Colon (tissue), 2 donors: ENCODE measurements around the gene SEC24A.
"Not testable (repeated sequence)": the region's sequence is repeated elsewhere in the genome, so short reads cannot be mapped to it uniquely, and the experiment has no call there.

Experiments used
- FAIRE-seq: peaks from 2 replicates; lab custom pipeline; 2012; peaks lifted over from hg19 to GRCh38; lab: Jason Lieb, UNC
- donor health status: control.
- donor health status: control.

SEC24A gene

GRCh38 chr5:134650660-134651059 is 2.1 kb downstream of the SEC24A start:
- FAIRE-seq = not testable (repeated sequence)

DNA sequence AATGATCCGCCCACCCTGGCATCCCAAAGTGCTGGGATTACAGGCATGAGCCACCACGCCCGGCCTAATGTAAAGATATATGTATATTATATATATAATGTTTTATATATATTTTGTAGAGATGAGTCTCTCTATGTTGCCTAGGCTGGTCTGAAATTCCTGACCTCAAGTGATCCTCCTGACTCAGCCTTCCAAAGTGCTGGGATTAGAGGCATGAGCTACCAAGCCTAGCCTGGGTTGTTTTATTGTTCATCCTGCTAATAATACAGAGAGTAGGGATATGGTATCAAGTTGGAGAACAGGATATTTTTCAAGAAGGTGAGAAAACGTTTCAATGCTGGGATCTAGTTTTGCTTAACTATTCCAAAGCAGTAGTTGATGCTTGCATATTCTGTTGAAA is 2.9 kb downstream of the SEC24A start:
- FAIRE-seq = no peak

GRCh38 chr5:134656690-134657089 is 8.1 kb downstream of the SEC24A start:
- FAIRE-seq = no peak

DNA sequence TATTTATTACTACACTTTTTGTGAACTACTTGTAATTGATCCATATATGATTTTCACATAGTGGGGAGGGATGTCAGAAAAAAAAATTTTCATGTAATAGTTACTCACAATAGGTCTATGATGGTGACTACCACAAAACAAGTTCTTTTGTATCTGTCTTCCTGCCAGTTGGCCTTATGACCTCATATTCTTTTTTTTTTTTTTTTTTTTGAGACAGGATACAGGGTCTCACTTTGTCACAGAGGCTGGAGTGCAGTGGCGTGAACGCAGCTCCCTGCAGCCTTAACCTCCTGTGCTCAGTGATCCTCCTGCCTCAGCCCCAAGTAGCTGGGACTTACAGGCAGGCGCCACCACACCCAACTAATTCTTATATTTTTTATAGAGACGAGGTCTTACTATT is 10.9 kb downstream of the SEC24A start:
- FAIRE-seq = no peak

DNA sequence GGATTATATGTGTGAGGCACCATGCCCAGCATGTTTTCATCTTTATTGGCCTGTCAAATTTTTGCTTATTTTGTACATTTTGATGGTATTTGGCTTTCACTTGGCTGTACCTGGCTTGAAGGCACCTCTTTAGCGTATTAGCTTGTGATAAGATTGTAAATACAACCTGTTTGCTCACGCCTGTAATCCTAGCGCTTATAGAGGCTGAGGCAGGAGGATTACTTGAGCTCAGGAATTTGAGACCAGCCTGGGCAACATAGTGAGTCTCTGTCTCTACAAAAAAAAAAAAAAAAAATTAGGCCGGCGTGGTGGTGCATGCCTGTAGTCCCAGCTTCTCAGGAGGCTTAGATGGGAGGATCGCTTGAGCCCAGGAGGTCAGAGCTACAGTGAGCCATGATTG is 11.3 kb downstream of the SEC24A start:
- no peak for FAIRE-seq

- FAIRE-seq = no peak
Observed at GRCh38 chr5:134662971-134663370, 14.4 kb downstream of the SEC24A start.

DNA sequence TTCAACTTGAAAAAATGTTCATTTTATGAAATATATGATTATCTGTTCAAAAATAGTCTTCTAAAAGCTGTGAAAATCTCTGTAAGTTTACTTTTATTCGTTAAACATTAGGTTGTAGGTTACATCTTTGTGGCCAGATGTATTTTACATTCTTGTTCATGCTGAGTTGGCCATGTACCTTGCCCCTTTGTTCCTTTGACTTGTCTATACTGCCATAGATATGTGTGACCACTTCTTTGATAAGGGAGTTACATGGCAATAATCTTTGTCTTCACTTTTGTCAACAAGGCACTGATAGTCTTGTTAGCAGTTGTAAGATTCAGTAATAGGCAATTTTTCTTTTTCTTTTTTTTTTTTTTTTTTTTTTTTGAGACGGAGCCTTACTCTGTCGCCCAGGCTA is 15.9 kb downstream of the SEC24A start:
- FAIRE-seq = no peak

DNA sequence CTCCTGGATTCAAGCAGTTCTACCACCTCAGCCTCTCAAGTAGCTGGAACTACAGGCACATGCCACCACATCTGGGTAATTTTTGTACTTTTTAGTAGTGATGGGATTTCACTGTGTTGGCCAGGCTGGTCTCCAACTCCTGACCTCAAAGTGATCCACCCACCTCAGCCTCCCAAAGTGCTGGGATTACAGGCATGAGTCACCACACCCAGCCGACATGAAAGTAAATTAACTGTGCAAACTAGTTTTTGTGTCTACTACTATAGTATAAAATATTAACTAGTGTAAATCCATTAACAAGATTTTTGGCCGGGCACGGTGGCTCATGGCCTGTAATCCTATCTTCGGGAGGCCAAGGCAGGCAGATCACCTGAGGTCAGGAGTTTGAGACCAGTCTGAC is 25.0 kb downstream of the SEC24A start:
- FAIRE-seq = not testable (repeated sequence)

DNA sequence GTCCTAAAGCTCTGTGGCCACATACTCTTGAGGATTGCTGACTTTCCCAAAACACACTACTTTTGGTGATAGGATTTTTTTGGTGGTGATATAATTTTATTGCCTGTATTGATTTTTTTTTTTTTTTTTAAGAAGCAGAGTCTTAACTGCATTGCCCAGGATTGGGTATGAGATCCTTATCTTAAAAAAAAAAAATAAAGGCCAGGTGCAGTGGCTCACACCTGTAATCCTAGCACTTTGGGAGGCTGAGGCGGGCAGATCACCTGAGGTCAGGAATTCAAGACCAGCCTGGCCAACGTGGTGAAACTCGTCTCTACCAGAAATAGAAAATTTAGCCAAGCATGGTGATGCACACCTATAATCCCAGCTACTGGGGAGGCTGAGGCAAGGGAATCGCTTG is 28.8 kb downstream of the SEC24A start:
- FAIRE-seq = not testable (repeated sequence)

- FAIRE-seq = not testable (repeated sequence)
Observed at GRCh38 chr5:134690144-134690543, 41.6 kb downstream of the SEC24A start.

- FAIRE-seq = no peak
Observed at GRCh38 chr5:134692722-134693121, 44.1 kb downstream of the SEC24A start.

DNA sequence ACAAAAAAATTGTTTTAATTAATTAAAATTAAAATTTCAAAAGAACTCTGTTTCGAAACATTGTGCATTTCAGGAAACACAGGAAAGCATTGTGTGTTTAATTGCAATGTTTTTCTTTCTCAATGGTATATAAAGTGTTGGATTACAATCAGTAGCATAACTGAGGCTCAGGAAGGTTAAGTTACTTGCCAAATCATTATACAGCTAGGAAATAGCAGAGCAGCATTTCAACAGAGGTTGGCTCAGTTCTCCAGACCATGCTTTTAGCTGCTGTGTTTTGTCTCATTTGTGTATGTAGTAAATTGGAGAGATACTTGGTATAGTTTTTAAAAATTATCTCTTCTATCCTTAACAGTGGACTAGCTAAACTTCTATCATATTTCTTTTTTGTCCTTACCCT is 59.7 kb downstream of the SEC24A start:
- FAIRE-seq = no peak

DNA sequence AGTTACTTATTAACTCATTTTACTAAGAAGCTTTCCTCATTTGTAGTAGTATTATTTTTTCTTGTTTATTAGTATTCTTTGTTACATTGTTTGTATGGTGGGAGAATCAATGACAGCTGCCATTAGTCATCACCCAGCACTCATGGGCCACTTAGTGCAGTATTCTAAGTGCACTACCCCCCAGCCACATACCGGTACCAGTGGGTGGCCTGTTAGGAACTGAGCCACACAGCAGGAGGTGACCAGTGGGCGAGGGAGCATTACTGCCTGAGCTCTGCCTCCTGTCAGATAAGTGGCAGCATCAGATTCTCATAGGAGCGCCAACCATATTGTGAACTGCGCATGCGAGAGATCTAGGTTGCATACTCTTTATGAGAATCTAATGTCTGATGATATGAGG is 65.5 kb downstream of the SEC24A start:
- FAIRE-seq = no peak

DNA sequence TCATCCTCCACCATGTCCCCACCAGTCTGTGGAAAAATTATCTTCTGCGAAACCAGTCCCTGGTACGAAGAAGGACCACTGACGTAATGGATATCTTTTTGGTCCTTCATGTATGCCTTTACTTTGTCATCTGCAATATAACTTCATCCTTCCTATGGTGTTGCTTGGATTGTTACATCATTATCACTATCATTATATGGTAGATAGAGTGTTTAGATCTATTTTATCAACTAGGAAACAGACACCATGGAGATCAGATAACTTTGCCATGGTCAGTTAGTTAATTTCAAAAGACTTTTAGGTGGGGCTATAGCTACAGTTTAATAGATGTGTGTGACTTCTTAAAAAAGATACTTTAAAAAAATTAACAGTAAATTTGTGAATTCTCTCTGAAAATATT is 66.0 kb downstream of the SEC24A start:
- no peak for FAIRE-seq

- not testable (repeated sequence) for FAIRE-seq
Observed at GRCh38 chr5:134715466-134715865, 66.9 kb downstream of the SEC24A start.

DNA sequence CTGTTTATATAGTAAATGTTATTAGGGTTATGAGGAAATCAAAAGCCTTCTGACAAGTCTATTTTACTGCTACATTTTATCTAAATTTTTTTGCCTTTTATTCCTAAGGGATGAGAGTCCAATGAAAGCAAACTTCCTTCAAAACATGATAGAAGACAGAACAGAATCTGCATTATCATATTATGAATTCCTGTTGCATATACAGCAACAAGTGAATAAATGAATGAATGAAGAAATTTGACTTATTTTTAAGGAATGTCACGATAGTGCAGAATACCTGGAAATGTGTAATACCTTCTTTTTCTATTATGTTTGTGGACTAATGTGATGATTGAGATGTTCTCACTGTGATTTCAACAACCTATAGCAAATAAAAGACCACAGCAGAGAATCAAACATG is 76.3 kb downstream of the SEC24A start:
- no peak for FAIRE-seq

GRCh38 chr5:134732819-134733218 is 84.2 kb downstream of the SEC24A start:
- no peak for FAIRE-seq

DNA sequence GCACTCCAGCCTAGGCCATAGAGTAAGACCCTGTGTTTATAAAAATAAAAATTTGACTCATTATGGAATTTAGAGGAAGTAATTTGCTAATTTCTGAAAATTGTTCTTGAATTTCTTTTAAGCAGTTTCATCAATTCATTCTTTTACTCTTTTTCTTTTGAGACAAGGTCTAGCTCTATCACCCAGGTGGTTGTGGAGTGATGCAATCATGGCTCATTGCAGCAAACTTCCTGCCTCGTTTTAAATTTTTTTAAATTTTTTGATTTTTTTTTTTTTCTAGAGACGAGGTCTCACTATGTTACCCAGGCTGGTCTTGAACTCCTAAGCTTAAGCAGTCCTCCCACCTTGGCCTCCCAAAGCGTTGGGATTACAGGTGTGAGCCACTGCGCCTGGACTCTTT is 86.7 kb downstream of the SEC24A start:
- FAIRE-seq = no peak

DNA sequence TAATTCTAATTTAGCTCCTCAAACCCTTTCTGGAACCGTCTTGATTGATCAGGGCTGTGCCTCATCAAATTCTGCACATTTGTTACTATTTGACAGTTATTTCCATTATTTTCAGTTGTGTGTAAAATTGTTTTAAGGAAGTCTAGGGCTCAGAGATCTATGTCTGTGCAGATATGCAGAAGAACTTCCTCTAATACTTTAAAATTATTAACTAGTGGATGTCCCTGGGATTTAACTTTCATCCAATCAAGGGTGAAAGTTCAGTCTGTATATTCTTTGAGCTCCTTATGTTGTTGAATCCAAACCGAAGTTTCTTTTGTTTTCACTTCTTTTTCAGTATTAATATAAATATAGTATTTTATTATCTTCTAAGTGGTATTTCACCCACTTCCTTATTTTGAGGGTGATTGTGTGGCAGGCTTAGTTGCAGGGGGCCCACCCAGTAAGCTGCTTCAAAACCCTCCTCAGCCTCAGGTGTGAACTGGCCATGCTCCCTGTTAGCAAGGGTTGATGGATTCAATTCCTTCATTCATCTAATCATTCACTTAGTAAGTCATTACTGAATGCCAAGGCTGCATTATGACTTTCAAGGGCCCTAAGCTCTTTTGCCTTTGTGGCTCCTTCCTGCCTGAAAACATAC is 87.7 kb downstream of the SEC24A start:
- FAIRE-seq = no peak

GRCh38 chr5:134738133-134738962 is 89.8 kb downstream of the SEC24A start, which contains the start of gene CAMLG:
Gene CAMLG, plus strand, starts transcription at chr5:134738548. Its CDS starts 73 bp downstream, at chr5:134738621.
- FAIRE-seq = no peak

GRCh38 chr5:134738963-134739661 is 90.5 kb downstream of the SEC24A start:
- no peak for FAIRE-seq

GRCh38 chr5:134741052-134741451 is 92.5 kb downstream of the SEC24A start:
- FAIRE-seq = no peak

DNA sequence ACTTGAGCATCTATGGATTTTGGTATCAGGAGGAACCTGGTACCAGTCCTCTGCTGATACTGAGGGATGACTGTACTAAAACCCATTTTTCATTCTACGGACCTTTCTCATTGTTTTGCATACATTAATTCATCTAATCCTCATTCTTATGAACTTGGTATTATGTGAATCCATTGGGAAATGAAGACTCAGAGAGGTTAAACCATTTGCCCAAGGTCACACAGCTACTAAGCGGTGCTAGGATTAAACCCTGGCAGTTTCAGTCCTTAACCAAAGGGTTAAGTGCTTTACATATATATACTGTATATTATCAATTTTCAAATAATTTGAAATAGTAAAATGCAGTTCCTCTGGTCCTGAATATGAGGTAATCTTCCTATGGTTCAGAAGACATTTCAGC is 93.5 kb downstream of the SEC24A start:
- no peak for FAIRE-seq
